Tongue (tissue), 2 donors: ENCODE data around the gene ZNF507. TPM values are rescaled to one million over a fixed set of nuclear protein-coding genes. Genes with fewer than 3 reads are reported as not detected.

ENCODE experiments used
- DNase-seq: peaks from one replicate; pipeline ENCODE4 v3.0.0-alpha.2; 2015
- total RNA-seq: library from RNA; depleted of rRNA; stranded (reverse); fragments of >200 nt; gene quantifications from one replicate; pipeline ENCODE4 v1.2.3, GENCODE V29; 2014

ZNF507 gene
- total RNA-seq = 29.4 TPM

DNA sequence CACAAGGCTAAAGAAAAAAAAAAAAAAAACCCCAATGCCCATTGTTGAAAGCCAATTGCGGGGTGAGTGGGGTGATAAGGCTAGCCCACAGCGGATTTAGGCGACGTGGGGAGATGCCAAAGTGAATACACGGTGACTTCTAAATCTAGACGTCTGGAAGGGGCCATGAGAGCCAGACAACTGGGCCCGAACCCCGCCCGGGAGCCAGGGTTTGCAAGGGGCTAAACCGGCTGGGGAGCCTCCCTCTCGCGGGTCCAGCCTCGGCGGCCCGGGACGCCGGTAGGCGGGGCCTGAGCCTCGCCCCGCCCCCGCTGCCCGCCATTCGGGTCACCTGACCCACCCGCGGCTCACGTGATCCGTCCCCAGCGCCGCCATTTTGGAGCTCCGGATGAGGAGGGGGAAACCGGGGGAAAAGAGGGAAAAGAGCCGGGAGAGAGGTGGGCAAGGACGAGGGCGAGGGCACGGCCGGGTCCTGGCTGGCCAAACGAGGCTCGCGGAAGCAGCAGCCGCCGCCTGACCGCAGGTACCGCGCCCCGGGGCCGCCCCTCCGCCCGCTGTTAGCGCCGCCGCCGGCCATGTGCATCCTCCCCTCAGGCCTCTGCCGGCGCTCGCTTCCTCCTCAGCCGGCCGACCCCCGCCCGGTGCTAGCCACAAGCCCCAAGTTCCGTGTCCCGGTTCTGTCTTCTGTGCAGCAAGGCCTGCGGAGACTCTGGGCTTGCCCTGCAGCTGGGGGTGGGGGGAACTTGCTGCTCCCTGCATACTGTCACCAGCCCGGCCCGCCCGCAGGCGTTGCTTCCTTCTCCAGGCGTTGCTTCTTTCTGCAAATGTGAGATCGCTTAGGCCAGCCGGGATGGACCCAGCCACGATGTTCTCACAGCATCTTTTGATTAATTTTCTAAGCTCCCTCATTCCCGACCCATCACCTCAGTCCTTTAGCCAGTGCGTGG, at the start of gene ZNF507:
ZNF507 (plus strand) TSS at position 350 of the 947 bp plus-strand sequence. CDS start 7,221 bp downstream, outside the sequence.
- peak; percentile 93 for DNase-seq

- DNase-seq = no peak
Observed at GRCh38 chr19:32296694-32297093, 48.7 kb upstream of the ZNF507 start.

- no peak for DNase-seq
Observed at GRCh38 chr19:32302778-32303177, 42.6 kb upstream of the ZNF507 start.

- DNase-seq = no peak
Observed at GRCh38 chr19:32303193-32303592, 42.2 kb upstream of the ZNF507 start.

- no peak for DNase-seq
Observed at GRCh38 chr19:32307591-32307990, 37.8 kb upstream of the ZNF507 start.

DNA sequence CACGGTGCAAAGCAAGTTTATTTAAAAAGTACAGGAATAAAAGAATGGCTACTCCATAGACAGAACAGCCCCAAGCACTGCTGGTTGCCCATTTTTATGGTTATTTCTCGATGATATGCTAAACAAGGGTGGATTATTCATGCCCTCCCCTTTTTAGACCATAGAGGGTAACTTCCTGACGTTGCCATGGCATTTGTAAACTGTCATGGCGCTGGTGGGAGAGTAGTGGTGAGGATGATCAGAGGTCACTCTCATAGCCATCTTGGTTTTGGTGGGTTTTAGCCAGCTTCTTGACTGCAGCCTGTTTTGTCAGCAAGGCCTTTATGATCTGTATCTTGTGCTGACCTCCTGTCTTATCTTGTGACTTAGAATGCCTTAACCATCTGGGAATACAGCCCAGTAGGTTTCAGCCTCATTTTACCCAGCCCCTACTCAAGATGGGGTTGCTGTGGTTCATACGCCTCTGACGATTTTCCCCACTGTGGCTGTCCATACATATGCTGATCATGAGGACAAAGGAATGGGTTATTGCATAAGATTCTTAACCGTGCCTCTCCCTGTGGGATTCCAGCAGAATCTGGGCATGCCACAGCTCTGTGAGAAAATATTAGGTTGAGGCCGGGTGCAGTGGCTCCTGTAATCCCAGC, 36.9 kb upstream of the ZNF507 start:
- DNase-seq = no peak

DNA sequence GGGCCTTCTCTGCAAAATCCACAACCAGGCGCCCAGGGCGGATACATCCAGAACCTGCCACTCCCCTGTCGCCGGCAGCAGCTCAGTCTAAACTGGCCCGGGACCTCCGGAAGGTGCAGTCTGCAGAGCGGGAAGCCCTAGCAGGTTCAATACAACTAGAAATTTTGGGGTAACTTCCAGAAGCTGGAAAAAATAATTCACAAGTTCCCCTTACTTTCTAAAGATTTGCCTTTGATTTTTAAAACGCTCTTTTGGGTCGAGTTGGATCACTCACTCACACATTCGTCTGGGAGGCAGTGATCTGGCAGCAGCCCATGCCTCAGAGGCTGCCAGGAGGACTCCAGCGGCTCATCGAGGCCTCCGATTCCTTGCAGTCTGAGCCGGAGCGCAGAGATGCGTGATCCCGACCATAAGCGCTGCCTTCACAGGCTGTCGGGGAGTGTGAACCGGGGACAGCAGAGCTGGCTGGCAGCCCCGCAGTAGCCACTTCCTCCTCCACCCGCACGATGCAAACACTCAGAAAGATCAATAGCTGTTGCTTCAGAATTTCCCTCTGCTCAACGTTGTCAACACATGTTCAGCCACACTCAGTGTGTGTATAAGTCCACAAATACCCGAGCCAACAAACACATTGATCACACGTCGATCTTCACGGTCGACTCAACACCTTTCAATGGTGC, 35.6 kb upstream of the ZNF507 start:
- DNase-seq = no peak

GRCh38 chr19:32311371-32311770, 34.0 kb upstream of the ZNF507 start:
- DNase-seq = no peak

- DNase-seq = no peak
Observed at GRCh38 chr19:32313569-32314265, 31.7 kb upstream of the ZNF507 start.

DNA sequence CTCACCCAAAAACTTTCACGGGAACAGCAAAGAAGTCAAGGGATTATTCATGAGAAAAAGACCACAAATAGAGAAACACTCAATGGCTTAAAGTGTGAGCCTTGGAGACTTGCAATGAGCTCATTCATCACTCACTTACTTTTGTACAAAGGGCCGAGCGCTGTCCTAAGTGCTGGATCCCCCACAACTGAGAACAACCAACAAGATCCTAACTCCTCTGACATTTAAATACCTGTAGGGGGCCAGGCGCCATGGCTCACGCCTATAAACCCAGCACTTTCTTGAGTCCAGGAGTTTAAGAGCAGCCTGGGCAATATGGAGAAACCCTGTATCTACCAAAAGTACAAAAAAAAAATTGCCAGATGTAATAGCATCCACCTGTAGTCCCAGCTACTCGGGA, 29.4 kb upstream of the ZNF507 start:
- no peak for DNase-seq

DNA sequence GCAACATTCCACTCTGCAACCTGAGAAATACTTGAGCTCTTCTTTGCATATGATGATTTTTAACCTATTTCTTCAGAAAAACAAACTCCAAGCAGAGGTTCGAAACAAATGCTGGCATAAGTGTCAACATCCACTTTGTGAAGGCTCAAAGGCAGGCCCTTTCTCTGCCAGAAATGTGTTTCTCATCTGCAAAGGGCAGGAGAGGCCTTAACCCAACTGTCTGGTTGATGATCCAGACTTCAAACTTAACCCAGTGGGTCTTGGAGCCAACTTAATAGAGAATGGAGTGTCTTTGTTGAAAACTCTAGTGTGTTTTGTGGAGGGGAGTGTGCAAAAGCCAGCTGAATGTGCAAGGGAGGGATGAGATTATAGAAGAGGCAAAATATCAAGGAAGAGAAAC, 28.3 kb upstream of the ZNF507 start:
- DNase-seq = no peak

GRCh38 chr19:32318884-32319520, 26.4 kb upstream of the ZNF507 start:
- no peak for DNase-seq

- no peak for DNase-seq
Observed at GRCh38 chr19:32322541-32322940, 22.9 kb upstream of the ZNF507 start.

DNA sequence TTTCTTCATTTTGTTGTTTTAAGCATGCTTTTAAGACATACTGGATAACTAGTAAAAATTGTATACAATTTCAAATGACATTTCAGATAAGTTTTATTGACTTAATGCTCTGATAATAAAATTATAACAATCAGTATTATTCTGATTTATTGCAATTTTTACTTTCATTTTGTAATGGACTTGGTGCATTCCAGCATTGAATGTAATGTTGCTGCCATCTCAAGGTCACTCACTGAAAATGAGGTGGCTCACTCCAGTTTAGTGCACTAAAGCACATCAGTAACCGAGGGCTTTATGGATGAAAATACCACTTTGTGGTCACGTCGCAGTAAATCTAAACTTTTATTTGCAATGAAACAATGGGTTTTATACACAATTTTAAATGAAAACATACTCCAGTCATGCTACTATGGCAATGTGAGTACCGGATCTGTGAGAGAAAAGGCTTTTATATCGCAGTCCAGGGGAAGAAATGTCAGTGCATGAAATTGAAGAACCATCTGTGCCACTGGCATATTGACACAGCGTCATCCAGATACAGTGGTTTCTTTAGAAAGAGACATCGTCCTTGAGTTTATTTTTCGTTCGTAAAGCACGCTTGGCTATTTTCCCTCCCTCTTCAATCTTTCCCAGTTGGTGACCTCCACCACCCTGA, 20.7 kb upstream of the ZNF507 start:
- no peak for DNase-seq

DNA sequence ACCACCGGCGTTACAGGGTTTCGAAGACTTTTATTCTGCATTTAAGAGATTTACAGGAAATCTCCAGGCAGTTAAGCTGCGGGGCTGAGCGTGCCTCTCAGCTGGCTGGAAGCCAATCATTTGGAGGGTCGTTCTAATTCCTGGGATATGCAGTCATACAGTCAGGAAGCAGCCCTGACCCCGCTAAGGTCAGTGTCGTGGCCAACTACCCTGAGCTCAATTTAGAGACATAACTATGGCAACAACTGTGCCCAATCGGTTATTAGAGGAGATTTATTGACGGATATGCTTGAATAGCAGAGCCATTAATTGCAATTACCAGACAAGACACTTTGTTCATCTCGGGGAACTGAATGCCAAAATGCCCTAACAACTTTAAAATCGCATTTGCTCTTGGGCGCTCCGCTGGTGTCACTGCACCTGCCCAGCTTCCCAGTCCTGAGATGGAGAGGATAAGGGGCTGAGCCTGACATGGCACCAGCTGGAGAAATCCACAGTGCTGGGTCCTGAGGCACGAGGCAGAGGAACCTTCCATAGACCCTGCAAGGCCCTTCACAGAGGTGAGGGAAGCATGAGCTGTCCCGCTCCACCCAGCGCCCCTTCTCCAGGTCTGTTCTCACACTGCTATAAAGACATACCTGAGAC, 15.1 kb upstream of the ZNF507 start:
- peak; percentile 64 for DNase-seq

DNA sequence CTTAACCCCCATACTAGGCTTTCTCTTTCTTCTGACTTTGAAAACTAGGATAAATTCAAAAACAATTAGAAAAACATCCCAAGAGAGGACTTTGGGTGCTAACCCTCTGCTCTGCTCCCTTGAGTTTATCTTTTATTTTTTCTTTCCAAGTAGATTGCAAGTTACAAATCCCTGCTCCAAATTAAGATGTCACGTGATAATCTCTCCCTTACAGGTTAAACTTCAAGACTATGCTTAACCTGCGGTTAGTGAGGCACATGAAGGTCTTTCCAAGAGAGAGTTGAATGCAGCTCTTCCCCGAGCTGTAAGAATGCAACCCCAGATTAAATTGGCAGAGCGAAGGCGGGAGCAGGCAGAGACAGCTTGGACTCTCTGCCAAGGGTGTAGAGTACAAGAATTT, 12.2 kb upstream of the ZNF507 start:
- DNase-seq = no peak

GRCh38 chr19:32336259-32337083, 8.9 kb upstream of the ZNF507 start:
- peak; percentile 32 for DNase-seq

- DNase-seq = no peak
Observed at GRCh38 chr19:32337084-32337808, 8.2 kb upstream of the ZNF507 start.

DNA sequence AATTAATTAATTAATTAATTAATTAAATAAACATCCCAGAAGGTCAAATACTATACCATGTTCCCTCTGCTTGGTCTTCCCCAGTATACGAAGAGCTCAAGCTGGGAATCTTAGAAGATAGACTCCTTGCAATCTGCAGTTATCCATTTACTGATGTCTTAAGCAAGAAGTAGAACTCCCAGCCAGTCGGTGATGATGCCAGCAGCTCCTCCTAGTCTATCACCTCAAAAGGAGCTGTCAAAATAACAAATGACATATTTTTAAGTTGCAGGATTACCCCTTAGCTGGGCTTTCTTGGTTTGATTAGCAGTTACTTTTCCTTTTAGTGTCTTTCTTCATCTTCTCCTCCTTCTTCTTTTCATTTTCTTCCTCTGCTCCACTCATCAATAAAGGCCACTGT, 6.0 kb upstream of the ZNF507 start:
- no peak for DNase-seq
